Stomach (tissue), 9 donors: ENCODE data around the gene SDCCAG8. TPM values are rescaled to one million over a fixed set of nuclear protein-coding genes. Genes with fewer than 3 reads are reported as not detected.

Experiments
- DNase-seq, 2 donors: peaks; one replicate each; pipeline versions ENCODE4 v3.0.0 to v3.0.0-alpha.2; 2013 to 2019
- H3K27ac ChIP-seq, 5 donors: fragments of 200-600 bp in 4 of 5; sonication (generic) in 4 of 5; one replicate each; pipeline ENCODE4 v1.5.1; 2013 to 2019; ENCODE audit warnings: mild to moderate bottlenecking in 1 of 5, moderate library complexity in 1 of 5
- H3K27me3 ChIP-seq, 3 donors: fragments of 200-600 bp; sonication (generic); one replicate each; pipeline ENCODE4 v1.5.1; 2017 to 2019; ENCODE audit warnings: mixed run types in 1 of 3
- H3K36me3 ChIP-seq, 4 donors: fragments of 200-600 bp; sonication (generic); 1 replicate in 3 of 4; 2 replicates in 1 of 4; pipeline ENCODE4 v1.5.1; 2016 to 2019
- H3K4me1 ChIP-seq, 4 donors: fragments of 200-600 bp; sonication (generic); one replicate each; pipeline ENCODE4 v1.5.1; 2016 to 2019
- H3K4me3 ChIP-seq, 4 donors: fragments of 200-600 bp; sonication (generic) in 3 of 4; one replicate each; pipeline ENCODE4 v1.5.1; 2016 to 2019; ENCODE audit warnings: mild to moderate bottlenecking in 1 of 4
- H3K9me3 ChIP-seq, 4 donors: fragments of 200-600 bp; sonication (generic); one replicate each; pipeline ENCODE4 v1.5.1; 2016 to 2019
- EP300 ChIP-seq: sonication (generic); formaldehyde crosslinking; IDR thresholded peaks from one replicate; pipeline ENCODE4 v1.6.1; 2017; ENCODE audit warnings: antibody characterized with exemption
- POLR2A ChIP-seq, 4 donors: fragments of 450-650 bp; IDR thresholded peaks; one replicate each; pipeline ENCODE4 v1.6.1; 2016; ENCODE audit warnings: antibody characterized with exemption in 4 of 4, control low read depth in 2 of 4, mild to moderate bottlenecking in 1 of 4, moderate library complexity in 1 of 4
- POLR2AphosphoS5 ChIP-seq, 3 donors: sonication (generic); formaldehyde crosslinking; IDR thresholded peaks; one replicate each; pipeline ENCODE4 v1.6.1; 2016; ENCODE audit warnings: antibody characterized with exemption in 3 of 3
- WGBS, 5 donors: extraction: QIAGEN DNeasy Blood & Tissue Kit in 3 of 5; methylation state at CpG; one replicate each; pipeline versions ENCODE4 v1.1.5 to v1.1.7; 2013 to 2018; 5-methylcytosine and 5-hydroxymethylcytosine counted together
- intact Hi-C: fragments of 100-400 bp; cut with DNase I; formaldehyde crosslinking; loops from one replicate; pipeline ENCODE4 v1.15.1; 2023; ENCODE audit warnings: low total_unique reads
- polyA plus RNA-seq, 3 donors: library from polyadenylated mRNA; stranded (reverse); fragments of 200-250 nt; gene quantifications; one replicate each; pipeline ENCODE4 v1.2.3, GENCODE V29; 2013
- total RNA-seq, 5 donors: library from RNA; depleted of rRNA; stranded (reverse); fragments of >200 nt; gene quantifications; one replicate each; pipeline versions ENCODE4 v1.1.0 to v1.2.3, GENCODE V29; 2014 to 2016
- TF ChIP-seq, protein P1 (sequence below), 7 experiments: fragments of 450-650 bp in 4 of 7; fragments of 200-600 bp in 3 of 7; sonication (generic) in 3 of 7; IDR thresholded peaks; one replicate each; pipeline ENCODE4 v1.5.1; 2016 to 2019; ENCODE audit warnings: antibody characterized with exemption in 7 of 7, control low read depth in 2 of 7, mild to moderate bottlenecking in 1 of 7
- donor health status: healthy with polysubstance abuse.
- donor health status: Bipolar disorder and iron deficiency.
- donor health status: healthy.

SDCCAG8 gene
- total and polyA plus RNA-seq, 8 donors = 16.3 to 184 (median 24.5) TPM

DNA sequence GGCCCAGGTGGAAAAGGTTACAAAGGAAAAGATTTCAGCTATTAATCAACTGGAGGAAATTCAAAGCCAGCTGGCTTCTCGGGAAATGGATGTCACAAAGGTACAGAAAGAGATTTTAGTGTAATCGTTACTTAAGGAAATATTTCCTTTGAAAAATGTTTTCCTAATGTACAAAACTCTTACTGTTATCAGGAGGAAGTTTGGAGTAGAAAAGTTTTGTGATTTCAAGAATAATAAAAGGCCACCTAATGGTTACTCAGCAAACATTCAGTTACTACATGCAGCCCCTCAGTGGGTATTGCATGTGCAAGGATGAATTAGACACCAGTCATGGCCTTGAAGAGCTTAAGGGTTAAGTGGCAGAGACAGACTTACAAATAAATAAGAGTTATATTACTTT lies 85.2 kb downstream of the SDCCAG8 start:
- no peak for TF ChIP-seq POLR2AphosphoS5 (IDR thresholded peaks at IDR 0.05)
- TF ChIP-seq POLR2A (IDR thresholded peaks at IDR 0.05) = no peak
- no peak for TF ChIP-seq EP300
- TF ChIP-seq, protein P1, sequence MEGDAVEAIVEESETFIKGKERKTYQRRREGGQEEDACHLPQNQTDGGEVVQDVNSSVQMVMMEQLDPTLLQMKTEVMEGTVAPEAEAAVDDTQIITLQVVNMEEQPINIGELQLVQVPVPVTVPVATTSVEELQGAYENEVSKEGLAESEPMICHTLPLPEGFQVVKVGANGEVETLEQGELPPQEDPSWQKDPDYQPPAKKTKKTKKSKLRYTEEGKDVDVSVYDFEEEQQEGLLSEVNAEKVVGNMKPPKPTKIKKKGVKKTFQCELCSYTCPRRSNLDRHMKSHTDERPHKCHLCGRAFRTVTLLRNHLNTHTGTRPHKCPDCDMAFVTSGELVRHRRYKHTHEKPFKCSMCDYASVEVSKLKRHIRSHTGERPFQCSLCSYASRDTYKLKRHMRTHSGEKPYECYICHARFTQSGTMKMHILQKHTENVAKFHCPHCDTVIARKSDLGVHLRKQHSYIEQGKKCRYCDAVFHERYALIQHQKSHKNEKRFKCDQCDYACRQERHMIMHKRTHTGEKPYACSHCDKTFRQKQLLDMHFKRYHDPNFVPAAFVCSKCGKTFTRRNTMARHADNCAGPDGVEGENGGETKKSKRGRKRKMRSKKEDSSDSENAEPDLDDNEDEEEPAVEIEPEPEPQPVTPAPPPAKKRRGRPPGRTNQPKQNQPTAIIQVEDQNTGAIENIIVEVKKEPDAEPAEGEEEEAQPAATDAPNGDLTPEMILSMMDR (IDR thresholded peaks at IDR 0.05) = no peak
- intact Hi-C loops = no loop called here
- 30 to 48% (median 39%) methylated on average over 2 of the region's 2 CpGs for WGBS, 5 donors

DNA sequence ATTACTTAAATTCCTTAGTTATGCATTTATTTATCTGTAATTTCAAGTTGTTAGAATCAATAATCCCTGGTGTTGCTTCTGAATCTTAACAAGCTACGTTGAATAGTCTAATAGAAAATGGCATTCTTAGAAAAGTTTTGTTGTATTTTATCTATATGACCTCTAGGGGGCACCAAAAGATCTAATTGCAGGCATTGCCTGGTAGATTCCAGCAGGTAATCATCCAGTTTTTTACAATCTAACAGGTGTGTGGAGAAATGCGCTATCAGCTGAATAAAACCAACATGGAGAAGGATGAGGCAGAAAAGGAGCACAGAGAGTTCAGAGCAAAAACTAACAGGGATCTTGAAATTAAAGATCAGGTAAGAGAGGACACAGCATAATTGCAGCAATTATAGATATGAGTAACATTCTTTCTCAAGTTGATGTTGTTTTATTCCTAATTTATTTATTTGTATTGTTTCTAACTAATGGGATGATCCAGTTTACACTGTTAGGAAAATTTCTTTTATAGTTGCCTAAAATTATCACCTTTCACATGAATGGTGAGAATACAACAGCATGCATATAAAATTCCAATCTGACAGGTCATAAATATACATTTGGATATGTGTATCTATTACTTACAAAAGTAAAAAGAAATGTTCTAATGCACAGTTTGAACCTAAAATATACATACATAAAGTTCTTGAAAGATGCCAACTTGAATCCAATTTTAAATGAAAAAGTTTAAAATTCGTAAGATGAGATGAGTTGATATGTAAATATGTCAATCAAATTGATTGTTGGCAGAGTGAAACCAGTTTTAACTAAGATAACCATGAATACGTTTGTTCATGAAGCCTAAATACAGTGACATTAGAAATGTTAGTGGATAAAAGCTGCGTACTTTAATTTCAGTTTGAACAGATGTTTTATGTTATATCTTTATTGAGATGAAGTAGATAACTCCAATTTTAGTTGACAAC lies 88.4 kb downstream of the SDCCAG8 start:
- H3K27ac ChIP-seq = no peak overlapping the region
- TF ChIP-seq POLR2AphosphoS5 (IDR thresholded peaks at IDR 0.05) (no peak), POLR2A (IDR thresholded peaks at IDR 0.05) (no peak), EP300 (no peak)
- TF ChIP-seq, protein P1 (IDR thresholded peaks at IDR 0.05) = peak in 4 of 7 experiments; percentile 26 to 71 (median 64)
- intact Hi-C loops = no loop called here
- H3K9me3 ChIP-seq = no peaks in the 10 kb centered on the region
- no peak overlapping the region for H3K4me3 ChIP-seq
- peaks cover 0 to 11% (median 5%) of the 10 kb centered on the region in 4 donors for H3K4me1 ChIP-seq
- H3K36me3 ChIP-seq = peaks cover 0 to 41% (median 29%) of the 10 kb centered on the region in 4 donors
- peak in 1 of 2 donors; percentile 71 for DNase-seq
- H3K27me3 ChIP-seq = no peaks in the 10 kb centered on the region
- WGBS, 5 donors = 47 to 56% (median 52%) methylated on average over 5 of the region's 5 CpGs

More for the DNA sequence above, 85.2 kb downstream of the SDCCAG8 start:
- Histone ChIP-seq H3K9me3 (no peaks in the 10 kb centered on the region), H3K36me3 (peaks cover 0 to 36% (median 17%) of the 10 kb centered on the region in 4 donors), H3K27ac (no peak overlapping the region), H3K4me3 (no peak overlapping the region), H3K27me3 (no peaks in the 10 kb centered on the region), H3K4me1 (peaks cover 0 to 11% (median 5%) of the 10 kb centered on the region in 4 donors)
- DNase-seq = no peak

- TF ChIP-seq POLR2AphosphoS5 (IDR thresholded peaks at IDR 0.05) (no peak), POLR2A (IDR thresholded peaks at IDR 0.05) (no peak), EP300 (no peak)
- TF ChIP-seq, protein P1 (IDR thresholded peaks at IDR 0.05) = peak in 1 of 7 experiments; percentile 32
- Histone ChIP-seq H3K27me3 (no peaks in the 10 kb centered on the region), H3K36me3 (peaks cover 0 to 35% (median 31%) of the 10 kb centered on the region in 4 donors), H3K27ac (no peak overlapping the region), H3K9me3 (no peaks in the 10 kb centered on the region), H3K4me3 (no peak overlapping the region), H3K4me1 (peaks cover 0 to 11% (median 5%) of the 10 kb centered on the region in 4 donors)
- peak in 1 of 2 donors; percentile 53 for DNase-seq
- 28 to 43% (median 39%) methylated on average over 1 of the region's 1 CpG for WGBS, 5 donors
- intact Hi-C loops = loop anchor here (5.0 kb wide), 1 partner anchor 927 kb away; no protein-coding TSS in a partner anchor
These were observed 89.4 kb downstream of the SDCCAG8 start for GRCh38 chr1:243345205-243345604.

GRCh38 chr1:243346016-243346415 lies 90.2 kb downstream of the SDCCAG8 start:
- TF ChIP-seq POLR2A (IDR thresholded peaks at IDR 0.05) = no peak
- no peak for TF ChIP-seq EP300
- no peak for TF ChIP-seq POLR2AphosphoS5 (IDR thresholded peaks at IDR 0.05)
- TF ChIP-seq, protein P1 (IDR thresholded peaks at IDR 0.05) = no peak
- intact Hi-C loops = loop anchor here (5.0 kb wide), 1 partner anchor 926 kb away; no protein-coding TSS in a partner anchor
- WGBS, 5 donors = 77 to 85% (median 81%) methylated on average over 3 of the region's 3 CpGs
- H3K36me3 ChIP-seq = peaks cover 0 to 41% (median 31%) of the 10 kb centered on the region in 4 donors
- no peaks in the 10 kb centered on the region for H3K27me3 ChIP-seq
- H3K4me3 ChIP-seq = no peak overlapping the region
- H3K27ac ChIP-seq = no peak overlapping the region
- H3K9me3 ChIP-seq = no peaks in the 10 kb centered on the region
- DNase-seq = no peak
- H3K4me1 ChIP-seq = peaks cover 0 to 11% (median 5%) of the 10 kb centered on the region in 4 donors
